C1 segment of cervical spinal cord (tissue), 14 donors: ENCODE data around the gene IL17F.

Source experiments
- DNase-seq, 14 donors: peaks; one replicate each; lab custom pipeline; 2025; lab: John Stamatoyannopoulos, UW

Gene IL17F

DNA sequence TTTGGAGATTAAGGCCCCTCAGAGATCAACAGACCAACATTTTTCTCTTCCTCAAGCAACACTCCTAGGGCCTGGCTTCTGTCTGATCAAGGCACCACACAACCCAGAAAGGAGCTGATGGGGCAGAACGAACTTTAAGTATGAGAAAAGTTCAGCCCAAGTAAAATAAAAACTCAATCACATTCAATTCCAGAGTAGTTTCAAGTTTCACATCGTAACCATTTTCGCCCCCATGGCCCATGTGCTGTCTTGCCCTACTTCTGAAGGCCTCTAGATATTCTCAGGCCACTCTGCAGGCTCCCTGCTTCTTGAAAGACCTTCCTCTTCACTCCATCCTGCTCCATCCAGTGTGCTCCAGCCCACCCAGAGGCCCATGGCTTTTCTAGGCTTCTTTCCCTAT is 53.9 kb downstream of the IL17F start:
- DNase-seq: no peak

DNA sequence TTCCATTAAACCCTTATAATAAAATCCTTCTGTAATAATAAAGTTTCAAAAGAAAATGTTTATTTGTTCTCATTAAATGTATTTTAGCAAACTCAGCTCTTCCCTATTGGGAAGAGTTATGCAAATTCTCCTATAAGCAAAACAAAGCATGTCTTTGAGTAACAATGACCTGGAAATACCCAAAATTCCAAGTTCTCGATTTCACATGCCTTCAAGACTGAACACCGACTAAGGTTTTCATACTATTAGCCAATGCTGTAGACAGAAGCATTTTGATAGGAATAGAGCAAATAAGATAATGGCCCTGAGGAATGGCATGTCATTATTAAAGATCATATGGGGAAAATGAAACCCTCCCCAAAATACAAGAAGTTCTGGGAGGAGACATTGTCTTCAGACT is 54.3 kb downstream of the IL17F start:
- DNase-seq: no peak

DNA sequence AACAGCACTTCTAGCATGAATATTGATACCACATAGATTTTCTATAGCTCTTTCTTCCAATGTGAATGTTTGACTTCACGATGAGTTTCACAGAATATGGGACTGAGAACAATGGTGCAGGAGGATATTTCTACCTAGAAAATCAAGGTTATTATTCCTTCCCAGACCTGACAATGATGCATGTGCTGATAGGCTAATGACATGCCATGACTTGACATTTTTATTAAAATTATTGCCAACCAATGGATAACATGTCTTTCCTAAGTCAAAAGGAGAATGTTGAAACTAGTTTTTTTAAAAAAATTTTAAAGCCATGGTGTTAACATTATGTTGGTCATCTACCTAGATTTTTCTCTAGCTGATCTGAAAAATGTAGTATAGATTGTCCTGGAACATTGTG is 57.2 kb downstream of the IL17F start:
- DNase-seq: no peak
